Progenitor cell of endocrine pancreas (in vitro differentiated cells): Measurements from ENCODE around the gene DCAF10. TPM values are rescaled to one million over a fixed set of nuclear protein-coding genes. Genes with fewer than 3 reads are reported as not detected.

Experiments
- DNase-seq: peaks from one replicate; pipeline ENCODE4 v3.0.0; 2021; ENCODE audit warnings: low spot score; ENCODE audit not compliant: unreplicated experiment
- H3K27ac Mint-ChIP-seq: 2 replicates; pipeline ENCODE4 v1.8.0; 2021; ENCODE audit warnings: mild to moderate bottlenecking, moderate library complexity, mixed read lengths
- H3K27me3 Mint-ChIP-seq: 2 replicates; pipeline ENCODE4 v1.8.0; 2021; ENCODE audit warnings: mixed read lengths
- H3K36me3 Mint-ChIP-seq: 2 replicates; pipeline ENCODE4 v1.8.0; 2022; ENCODE audit warnings: mixed read lengths; ENCODE audit not compliant: insufficient read depth
- H3K4me1 Mint-ChIP-seq: 2 replicates; pipeline ENCODE4 v1.8.0; 2021; ENCODE audit warnings: low read depth, mixed read lengths
- H3K4me3 Mint-ChIP-seq: 2 replicates; pipeline ENCODE4 v1.8.0; 2021; ENCODE audit warnings: low read depth, mild to moderate bottlenecking, moderate library complexity, mixed read lengths
- H3K9me3 Mint-ChIP-seq: 2 replicates; pipeline ENCODE4 v1.8.0; 2021; ENCODE audit warnings: low read depth, mixed read lengths
- CTCF ChIP-seq: fragments of 200-600 bp; sonication (generic); IDR thresholded peaks from one replicate; pipeline ENCODE4 v1.5.0; 2021; ENCODE audit warnings: antibody characterized with exemption, mild to moderate bottlenecking; ENCODE audit not compliant: unreplicated experiment
- total RNA-seq: library from RNA; stranded (reverse); gene quantifications from 2 replicates; pipeline ENCODE4 v1.2.1, GENCODE V29; 2021

The DCAF10 gene
- total RNA-seq, 1 donor from 2014 or later = 29.4 TPM

DNA sequence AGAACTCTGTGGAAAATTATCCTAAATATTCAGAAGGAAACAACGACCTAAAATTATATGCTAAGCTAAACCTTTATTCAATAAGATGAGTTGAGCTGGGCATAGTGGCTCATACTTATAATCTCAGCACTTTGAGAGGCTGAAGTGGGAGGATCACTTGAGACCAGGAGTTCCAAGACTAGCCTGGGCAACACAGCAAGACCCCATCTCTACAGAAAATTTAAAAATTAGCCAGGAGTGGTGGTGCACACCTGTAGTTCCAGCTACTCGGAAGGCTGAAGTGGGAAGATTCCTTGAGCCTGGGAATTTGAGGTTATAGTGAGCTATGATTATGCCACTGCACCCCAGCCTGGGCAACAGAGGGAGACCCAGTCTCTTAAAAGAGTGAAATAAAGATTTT is 51.6 kb downstream of the DCAF10 start:
- no peaks in the 10 kb centered on the region for H3K9me3 Mint-ChIP-seq
- H3K4me3 Mint-ChIP-seq = no peak overlapping the region
- TF ChIP-seq CTCF = no peak
- no peaks in the 10 kb centered on the region for H3K4me1 Mint-ChIP-seq
- H3K36me3 Mint-ChIP-seq = peaks cover 15% of the 10 kb centered on the region
- no peaks in the 10 kb centered on the region for H3K27me3 Mint-ChIP-seq
- H3K27ac Mint-ChIP-seq = no peak overlapping the region
- no peak for DNase-seq

- H3K9me3 Mint-ChIP-seq = no peaks in the 10 kb centered on the region
- H3K36me3 Mint-ChIP-seq = peaks cover 13% of the 10 kb centered on the region
- H3K4me1 Mint-ChIP-seq = no peaks in the 10 kb centered on the region
- H3K27ac Mint-ChIP-seq = no peak overlapping the region
- TF ChIP-seq CTCF = no peak
- no peaks in the 10 kb centered on the region for H3K27me3 Mint-ChIP-seq
- H3K4me3 Mint-ChIP-seq = no peak overlapping the region
- DNase-seq = no peak
These were observed 56.0 kb downstream of the DCAF10 start for GRCh38 chr9:37856551-37856950.

DNA sequence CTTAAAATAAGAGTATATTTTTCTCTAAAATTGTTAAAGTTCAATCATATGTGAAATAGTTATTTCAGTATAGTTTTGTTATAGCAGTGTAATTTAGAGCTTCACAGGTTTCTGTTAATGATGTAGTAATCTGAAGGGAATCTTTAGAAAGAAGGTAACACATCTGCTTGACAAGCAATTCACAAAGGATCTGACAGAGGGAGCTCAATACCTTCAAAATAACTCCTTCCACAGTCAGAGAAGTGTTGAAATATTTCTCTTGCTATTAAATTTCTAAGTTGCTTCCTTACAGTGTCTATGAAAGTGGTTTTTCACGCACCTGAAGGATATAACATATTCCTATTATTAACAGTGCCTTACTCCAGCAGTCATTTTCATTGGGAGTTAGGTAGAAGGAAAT is 58.4 kb downstream of the DCAF10 start:
- Mint-ChIP-seq H3K9me3 (no peaks in the 10 kb centered on the region), H3K4me1 (no peaks in the 10 kb centered on the region), H3K27ac (no peak overlapping the region), H3K36me3 (peaks cover 12% of the 10 kb centered on the region), H3K27me3 (no peaks in the 10 kb centered on the region), H3K4me3 (no peak overlapping the region)
- no peak for DNase-seq
- TF ChIP-seq CTCF = peak; percentile 8

- Mint-ChIP-seq H3K36me3 (peaks cover 13% of the 10 kb centered on the region), H3K4me1 (no peaks in the 10 kb centered on the region), H3K4me3 (no peak overlapping the region), H3K27me3 (no peaks in the 10 kb centered on the region), H3K9me3 (no peaks in the 10 kb centered on the region), H3K27ac (no peak overlapping the region)
- DNase-seq = no peak
- no peak for TF ChIP-seq CTCF
These were observed 61.9 kb downstream of the DCAF10 start for GRCh38 chr9:37862530-37862929.

DNA sequence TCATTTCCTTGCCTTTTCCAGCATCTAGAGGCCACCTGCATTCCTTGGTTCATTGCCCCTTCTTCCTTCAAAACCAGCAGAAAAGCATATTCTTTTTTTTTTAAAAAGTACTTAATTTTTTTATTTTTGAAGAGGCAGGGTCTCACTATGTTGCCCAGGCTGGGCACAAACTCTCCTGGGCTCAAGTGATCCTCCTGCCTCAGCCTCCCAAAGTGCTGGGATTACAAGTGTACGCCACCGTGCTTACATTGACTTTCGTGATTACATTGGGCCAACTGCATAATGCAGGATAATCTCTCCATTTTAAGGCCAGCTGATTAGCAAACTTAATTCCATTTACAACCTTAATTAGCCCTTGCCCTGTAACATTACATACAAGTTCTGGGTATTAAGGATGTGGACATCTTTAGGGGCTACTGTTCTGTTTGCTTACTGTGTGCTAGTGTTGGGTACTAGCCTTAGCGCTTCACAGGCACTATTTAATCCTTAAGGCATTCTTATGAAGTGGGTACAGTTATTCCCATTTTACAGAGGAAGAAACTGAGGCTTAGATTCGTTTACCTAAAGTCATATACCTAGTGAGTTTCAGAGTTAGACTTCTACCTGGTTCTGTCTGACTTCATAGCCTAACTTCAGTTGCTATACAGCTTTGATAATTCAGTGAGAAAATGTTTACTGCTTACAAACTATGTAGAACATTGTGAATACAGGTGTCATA is 69.6 kb downstream of the DCAF10 start:
- H3K4me3 Mint-ChIP-seq = no peak overlapping the region
- TF ChIP-seq CTCF = no peak
- H3K9me3 Mint-ChIP-seq = no peaks in the 10 kb centered on the region
- DNase-seq = no peak
- no peaks in the 10 kb centered on the region for H3K4me1 Mint-ChIP-seq
- H3K27ac Mint-ChIP-seq = no peak overlapping the region
- peaks cover 5% of the 10 kb centered on the region for H3K36me3 Mint-ChIP-seq
- no peaks in the 10 kb centered on the region for H3K27me3 Mint-ChIP-seq
